GM18861 (cell line): ENCODE data around the gene ISG15.
"Not testable (repeated sequence)": the region's sequence is repeated elsewhere in the genome, so short reads cannot be mapped to it uniquely, and the experiment has no call there.

Source experiments
- ATAC-seq: cut with Tn5 transposase; IDR thresholded peaks from one replicate; pipeline ENCODE4 v1.9.1; 2021; ENCODE audit not compliant: unreplicated experiment

Gene ISG15

DNA sequence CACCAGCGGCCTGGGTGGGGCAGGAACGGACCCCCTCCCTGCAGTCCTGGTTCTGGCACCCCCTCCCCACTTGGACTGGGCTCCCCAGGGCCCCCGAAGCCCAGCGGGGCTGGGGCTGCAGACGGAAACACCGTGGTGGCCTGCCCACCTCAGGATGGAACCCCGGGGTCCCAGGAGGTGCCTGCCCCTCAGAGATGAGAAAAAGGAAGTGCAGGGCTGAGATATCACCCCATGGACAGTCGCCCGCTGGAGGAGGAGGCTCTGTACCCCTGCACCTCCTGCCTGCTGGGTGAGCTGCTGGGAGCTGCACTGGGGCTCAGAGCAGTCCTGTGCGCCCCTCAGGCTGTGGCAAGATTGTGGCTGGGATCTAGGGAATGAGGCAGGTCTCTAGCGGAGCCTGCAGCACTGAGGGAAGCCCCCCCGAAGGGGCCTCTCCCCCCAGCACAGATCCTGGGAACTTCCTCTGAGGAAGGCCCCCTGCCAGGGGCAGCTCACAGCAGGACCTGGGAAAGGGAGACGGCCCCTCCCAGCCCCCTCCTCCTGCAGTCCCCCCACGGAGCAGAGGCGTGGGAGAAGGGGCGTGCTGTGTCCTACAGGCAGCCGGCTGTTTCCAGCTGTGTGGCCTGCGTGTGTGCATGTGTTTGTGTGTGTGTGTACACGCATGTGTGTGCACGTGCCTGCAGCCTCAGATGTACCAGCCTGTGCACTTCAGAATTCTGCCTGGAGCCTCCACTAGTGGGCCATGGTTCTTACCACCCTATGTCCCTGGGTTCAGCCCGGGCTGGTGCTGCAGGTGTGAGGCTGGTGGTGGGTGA, 13.5 kb downstream of the ISG15 start:
- no peak for ATAC-seq

DNA sequence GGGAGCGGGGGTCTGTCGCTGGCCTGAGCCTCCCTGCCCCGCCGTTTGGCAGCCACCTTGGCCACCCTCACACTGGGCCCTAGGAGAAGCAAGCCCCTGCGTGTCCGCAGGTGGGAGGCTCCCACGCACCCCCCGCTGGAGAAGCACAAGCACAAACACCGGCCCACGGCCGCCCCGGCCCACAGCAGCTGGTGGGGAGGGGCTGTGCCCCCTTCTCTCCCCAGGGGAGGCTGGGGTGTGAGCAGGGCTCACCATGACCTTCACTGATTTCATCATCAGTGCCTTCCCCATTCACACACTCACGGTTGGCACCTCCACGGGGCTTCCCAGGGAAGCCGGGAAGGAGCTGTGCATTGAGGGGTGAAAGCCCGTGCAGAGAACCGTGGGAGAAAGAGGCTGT, 14.5 kb downstream of the ISG15 start:
- ATAC-seq, result no peak

DNA sequence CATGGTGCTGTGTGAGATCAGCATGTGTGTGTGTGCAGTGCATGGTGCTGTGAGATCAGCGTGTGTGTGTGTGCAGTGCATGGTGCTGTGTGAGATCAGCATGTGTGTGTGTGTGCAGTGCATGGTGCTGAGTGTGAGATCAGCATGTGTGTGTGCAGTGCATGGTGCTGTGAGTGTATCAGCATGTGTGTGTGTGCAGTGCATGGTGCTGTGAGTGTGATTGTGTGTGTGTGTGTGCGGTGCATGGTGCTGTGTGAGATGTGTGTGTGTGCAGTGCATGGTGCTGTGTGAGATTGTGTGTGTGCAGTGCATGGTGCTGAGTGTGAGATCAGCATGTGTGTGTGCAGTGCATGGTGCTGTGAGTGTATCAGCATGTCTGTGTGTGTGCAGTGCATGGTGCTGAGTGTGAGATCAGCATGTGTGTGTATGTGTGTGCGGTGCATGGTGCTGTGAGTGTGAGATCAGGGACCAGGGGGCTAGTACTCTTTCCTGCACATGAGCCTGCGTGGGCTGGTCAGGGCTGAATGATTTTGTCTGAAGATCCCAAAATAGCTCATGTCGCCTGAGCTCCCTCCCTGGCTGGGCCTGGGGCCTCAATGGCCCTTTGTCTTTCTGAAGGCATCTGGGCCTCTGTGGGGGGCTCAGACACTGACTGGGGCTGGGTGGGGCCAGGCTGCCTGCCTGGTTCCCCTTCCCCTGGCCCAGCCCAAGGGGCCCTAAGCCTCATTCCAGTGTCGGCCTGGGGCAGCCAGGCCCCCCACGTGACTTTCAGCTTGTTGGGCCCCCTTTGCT, 17.8 kb downstream of the ISG15 start:
- ATAC-seq, result not testable (repeated sequence)

DNA sequence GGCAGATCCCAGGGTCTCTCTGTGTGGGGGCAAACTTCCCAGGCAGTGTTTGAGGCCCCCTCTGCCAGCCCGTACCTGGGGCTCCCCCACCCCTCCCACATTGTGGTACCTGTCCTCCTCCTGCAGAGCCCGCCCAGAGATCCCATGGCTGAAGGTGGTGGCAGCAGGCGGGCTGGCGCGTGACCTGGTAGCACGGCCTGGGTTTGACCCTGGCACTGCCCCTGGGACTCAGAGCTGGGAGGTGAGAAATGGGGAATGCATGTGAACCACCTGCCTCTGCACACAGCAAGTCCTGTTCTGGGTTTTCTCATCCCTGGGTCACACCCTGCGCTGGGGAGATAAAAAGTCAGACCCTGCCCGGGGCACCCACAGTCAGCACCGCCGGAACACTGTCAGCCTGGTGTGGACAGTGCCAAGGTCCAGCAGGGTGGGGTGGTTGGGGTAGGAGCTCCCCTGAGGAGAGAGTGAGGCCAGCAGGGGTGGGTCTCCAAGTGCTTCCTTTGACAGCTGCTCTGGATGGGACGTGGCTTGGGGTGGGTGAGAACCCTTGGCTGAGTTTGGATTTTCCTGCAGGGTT, 18.4 kb downstream of the ISG15 start:
- no peak for ATAC-seq

DNA sequence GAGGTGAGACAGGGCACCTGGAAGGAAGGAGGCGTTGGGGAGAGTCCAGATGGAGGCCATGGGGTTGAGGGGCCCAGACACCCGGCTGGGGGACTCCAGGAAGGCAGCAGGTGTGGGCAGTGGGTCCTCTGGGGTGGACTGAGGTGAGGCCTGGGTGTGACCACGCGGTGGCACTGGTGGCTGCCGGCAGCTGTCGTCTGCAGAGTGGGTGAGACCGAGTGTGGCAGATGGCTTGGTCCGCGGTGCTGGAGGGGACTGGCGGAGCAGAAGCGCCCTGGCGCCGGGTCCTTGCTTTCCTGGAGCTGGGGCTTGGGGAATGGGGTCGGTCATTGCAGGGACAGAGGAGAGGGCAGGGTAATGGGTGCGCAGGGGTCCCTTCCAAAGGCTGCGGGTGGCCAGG, 19.1 kb downstream of the ISG15 start:
- no peak for ATAC-seq

DNA sequence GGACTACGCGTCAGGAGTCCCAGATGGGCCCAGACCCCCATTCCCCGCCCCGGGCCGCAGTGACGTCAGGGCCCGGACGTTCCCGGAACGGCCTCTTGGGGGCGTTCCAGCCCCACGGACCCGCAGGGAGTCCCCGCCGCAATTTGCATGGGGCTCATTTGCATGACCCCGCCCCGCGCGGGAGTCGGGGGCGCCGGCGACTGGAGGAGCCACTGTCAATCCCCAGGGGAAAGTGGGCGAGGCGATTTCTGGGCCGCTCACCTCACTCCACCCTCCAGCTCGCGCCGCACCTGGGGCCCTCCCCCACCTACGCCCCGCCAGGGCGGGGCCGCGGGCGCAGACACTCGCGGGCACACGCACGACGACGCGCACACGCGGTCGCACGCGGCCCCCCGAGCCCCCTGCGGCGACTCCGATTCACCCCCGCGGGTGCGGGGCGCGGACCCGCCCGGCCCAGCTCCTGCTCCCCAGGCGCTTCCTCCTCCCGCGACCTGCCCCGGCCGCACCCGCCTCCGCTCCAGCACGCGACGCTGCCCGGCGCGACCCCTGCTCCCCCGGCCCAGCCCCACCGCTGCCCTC, 19.8 kb downstream of the ISG15 start:
- ATAC-seq, result peak; percentile 81

DNA sequence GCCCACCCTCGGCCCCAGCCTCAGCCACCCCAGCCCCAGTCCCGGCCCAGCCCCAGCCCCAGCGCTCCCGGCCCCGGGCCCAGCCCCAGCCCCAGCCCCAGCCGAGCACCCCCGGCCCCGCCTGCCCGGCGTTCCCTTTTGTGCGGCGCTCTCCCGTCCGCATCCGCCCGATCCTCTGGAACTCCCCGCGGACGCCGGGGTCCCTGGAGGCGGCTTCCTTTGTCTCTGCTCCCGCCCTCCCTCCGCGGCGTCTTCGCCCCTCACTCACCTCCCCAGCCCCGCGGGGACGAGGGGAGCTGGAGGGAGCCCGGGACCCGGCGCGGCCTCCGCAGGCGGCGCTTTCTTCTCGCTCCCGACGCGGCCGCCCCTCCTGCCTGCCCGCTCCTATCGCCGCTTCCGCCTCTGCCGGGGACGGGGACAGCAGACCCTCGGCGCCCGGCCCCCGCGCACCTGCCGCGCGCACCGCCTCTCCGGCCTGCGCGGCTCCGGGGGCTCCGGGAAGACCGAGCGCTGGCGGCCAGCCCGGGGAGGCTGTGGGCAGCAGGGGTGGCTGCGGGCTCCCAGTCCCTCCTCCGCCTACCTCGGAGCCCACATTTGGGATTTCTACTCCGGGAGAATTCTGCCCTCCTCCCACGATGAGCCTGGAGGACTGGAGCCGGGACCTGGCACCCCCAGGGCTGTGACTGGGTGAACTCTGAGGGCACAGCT, 20.6 kb downstream of the ISG15 start:
- ATAC-seq, result no peak

DNA sequence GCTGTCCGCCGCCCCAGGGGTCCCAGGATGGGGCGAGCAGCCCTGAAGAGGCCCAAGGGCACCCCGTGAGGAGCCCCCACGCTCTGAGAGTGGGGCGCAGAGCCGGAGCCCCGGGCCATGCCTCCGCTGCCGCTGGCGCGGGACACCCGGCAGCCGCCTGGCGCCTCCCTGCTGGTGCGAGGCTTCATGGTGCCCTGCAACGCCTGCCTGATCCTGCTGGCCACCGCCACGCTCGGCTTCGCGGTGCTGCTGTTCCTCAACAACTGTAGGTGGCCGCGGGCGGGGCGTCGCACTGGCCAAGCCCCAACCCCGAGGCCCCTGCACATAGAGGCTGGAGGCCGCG, 21.1 kb downstream of the ISG15 start:
- no peak for ATAC-seq

DNA sequence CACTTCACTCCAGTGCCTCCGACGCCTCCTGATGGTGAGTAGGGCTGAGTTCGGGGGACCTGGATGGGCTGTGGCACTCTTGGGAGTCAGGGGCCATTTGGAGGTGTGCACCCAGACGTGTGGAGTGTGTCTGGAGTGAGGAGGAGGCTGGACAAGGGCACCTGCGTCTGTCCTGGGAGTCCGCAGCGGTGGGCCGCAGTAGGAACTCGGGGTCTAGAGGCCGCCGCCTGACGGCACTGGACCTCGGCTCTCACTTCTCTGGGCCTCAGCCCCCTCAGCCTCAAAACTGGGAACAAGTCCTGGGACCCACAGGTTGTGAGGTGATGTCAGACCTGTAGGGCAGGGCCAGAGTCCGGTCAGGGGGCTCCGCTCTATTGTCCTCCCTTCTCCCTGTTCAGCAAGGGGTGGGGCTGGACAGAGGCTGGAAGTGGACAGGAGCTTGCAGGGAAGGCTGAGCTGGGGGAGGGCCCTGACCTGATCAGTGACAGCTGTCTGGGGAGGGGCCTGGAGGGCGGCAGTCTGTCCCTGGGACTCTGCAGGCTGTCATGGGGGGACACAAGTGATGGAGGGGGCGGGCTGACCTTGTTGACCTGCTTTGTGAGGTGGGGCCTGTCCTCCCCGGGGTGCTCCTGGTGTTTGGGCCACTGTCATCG, 22.1 kb downstream of the ISG15 start:
- ATAC-seq, result no peak

DNA sequence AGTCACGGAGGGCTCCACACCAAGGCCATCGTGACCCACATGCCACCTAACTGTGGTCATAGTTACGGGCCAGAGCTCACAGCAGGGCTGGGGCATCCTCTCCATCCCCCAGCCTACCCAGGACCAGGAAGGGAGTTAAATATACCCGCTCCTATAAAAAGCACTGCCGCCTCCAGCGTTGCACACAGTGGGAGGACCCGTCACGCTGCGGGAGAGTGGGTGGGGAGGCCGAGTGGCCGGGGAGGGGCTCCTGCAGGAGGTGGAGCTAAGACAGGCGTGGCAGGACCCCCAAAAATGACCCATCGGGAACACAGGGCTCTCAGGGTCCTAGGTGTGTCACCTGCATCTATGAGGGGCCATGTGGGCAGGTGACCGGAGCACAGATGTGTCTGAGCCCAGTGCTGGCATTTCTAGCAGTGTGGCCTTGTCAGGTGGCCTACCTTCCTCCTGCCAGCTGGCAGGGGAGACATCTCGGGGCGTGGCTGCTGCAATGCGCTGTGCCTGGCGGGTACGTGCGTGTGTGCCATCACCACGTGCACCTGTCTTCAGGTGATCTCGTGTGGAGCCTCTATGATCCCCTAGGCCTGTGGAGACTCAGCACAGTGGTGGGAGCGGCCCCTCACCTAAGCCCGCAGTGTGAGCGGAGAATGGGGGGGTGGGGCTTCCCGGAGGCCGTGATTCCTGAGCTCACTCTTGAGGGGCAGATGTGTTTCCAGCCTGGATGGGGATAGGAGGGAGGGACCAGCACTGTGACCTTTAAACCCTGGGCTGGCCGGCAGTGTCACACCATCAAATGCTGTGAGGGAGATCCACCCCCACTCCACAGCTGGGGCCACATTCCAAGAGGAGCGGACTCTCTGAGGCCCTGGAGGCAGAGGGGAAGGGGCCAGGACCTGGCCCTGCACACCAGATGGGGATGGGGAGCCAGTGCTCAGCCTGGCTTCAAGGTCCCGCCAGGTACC, 24.4 kb downstream of the ISG15 start:
- no peak for ATAC-seq

DNA sequence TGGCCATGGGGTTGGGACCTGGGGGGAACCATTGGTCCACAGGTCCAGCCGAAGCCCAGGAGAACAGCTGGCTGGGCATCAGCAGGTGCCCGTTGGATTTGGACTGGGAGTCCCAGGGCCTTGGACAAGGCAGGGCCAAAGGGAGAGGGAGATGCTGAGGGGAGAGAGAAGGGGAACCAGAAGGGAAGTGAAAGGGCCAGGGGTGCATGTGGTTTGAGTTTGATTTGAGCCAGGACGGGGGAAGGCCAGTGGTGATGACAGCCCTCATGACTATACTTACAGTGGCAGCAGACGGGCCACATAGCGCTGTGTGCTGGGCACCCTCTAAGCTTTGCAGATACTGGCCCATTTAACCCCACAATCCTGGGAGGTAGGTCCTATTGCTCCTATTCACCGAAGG, 25.4 kb downstream of the ISG15 start:
- ATAC-seq, result no peak

DNA sequence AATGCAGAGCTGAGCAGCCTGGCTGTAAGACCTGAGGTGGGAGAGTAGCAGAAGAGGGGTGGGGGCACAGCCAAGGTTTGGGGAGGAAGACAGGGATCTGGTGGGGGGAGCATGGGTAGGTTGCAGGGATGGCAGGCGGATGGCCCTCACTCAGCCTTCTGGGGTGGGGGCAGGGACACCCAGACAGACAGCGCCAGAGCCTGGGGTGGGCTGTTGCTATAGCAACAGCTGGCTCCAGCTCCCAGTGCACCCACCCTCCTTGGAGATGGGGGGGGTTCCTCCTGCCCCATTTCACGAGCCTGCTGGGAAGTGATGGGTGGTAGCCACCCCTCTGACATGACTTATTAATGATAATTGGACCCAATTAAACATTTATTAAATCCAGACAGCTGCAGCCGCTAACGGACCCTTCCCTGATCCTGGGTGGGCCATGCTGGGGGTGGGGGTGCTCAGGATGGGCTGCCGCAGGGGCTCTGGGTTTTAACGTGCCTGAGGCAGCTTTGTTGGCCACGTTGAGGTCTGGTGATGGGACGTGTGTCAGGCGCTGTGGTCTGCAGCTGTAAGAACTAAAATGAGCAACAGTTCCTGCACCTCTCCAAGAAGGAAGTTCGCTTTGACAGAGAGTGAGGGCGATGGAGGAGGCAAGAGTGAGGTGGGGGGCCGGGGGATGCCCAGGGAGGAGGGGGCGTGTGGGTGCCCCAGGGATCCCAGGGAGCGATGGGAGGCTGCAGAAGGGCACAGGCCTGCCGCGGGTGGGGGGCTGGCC, 26.0 kb downstream of the ISG15 start:
- ATAC-seq, result no peak

DNA sequence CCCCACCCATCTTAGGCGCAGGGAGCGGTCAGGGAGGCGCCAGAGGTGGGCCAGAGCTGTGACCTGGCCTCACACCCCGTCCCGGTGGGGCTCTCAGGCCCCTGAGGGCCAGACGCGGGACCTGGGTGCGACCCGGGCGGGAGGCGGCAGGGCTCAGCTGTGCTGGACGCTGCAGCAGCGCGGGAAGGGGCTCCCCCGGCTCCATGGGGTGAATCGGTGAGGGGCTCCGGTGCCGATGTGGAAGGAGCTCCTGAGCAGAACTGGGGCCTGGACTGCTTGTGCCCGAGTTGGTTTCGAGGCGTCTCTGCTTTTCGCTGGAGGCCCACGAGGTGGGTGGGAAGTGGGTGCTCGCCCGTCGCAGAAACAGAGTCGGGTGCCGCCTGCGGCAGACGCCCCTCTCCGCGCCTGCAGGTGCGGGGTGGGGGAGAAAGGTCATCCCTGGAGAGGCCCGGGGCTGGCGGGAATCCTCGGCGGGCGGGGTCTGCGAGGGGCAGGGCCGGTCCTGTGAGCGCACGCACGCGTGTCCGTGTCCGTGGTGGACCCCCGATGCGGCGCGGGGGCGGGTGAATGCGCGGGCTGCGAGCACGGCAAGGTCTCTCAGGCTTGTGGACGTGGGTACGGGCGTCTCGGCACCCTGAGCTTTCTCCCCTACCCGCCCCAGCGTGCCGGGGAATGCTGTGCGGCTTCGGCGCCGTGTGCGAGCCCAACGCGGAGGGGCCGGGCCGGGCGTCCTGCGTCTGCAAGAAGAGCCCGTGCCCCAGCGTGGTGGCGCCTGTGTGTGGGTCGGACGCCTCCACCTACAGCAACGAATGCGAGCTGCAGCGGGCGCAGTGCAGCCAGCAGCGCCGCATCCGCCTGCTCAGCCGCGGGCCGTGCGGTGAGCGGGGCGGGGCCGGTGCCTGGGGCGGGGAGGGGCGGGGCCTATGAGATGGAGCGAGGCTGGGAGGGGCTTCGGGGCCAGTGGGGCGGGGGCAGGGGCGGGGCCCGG, 27.0 kb downstream of the ISG15 start:
- peak; percentile 39 for ATAC-seq

DNA sequence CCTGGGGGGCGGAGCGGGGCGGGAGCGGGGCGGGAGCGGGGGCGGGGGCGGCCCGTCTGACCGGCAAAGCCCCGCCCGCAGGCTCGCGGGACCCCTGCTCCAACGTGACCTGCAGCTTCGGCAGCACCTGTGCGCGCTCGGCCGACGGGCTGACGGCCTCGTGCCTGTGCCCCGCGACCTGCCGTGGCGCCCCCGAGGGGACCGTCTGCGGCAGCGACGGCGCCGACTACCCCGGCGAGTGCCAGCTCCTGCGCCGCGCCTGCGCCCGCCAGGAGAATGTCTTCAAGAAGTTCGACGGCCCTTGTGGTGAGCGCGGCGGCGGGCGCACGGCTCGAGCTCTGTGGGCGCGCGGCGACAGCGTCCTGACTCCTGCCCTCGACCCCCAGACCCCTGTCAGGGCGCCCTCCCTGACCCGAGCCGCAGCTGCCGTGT, 27.8 kb downstream of the ISG15 start:
- no peak for ATAC-seq

DNA sequence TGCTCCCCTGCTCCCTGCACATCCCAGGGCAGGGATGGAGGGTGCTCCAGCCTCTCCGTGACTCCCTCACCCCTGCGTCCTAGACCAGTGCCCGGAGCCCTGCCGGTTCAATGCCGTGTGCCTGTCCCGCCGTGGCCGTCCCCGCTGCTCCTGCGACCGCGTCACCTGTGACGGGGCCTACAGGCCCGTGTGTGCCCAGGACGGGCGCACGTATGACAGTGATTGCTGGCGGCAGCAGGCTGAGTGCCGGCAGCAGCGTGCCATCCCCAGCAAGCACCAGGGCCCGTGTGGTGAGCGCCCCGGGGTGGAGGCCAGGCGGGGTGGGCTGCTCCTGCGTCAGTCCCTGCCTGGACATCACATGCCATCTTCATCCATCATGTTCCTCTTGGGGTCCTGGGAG, 28.6 kb downstream of the ISG15 start:
- ATAC-seq, result no peak

DNA sequence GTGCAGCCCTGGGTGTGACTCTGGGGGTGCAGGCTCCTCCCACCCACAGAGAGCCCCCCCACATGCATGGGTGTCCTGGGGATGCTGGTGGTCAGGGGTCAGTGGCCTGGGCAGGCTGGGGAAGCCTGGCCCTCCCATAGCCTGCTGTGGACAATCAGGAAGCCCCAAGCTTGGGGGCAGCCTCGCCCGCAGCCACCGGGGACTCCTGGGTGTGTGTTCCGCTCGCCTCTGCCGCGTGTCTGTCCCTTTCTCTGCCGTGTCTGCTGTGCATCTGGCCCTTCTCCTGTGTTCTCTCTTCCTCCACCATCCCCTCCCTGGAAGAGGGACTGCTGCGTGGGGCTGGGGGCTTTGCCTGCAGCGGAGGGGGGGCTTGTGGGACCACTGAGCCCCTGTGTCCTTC, 29.5 kb downstream of the ISG15 start:
- no peak for ATAC-seq

DNA sequence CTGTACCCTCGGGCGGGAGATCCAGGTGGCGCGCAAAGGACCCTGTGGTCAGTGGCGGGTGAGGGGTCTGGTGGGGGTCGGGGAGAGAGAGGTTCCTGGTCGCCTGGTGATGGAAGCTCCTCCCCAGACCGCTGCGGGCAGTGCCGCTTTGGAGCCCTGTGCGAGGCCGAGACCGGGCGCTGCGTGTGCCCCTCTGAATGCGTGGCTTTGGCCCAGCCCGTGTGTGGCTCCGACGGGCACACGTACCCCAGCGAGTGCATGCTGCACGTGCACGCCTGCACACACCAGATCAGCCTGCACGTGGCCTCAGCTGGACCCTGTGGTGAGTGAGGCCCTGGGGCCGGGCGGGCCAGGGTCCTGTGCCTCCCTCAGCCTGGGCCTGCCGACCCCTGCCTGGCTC, 30.1 kb downstream of the ISG15 start:
- no peak for ATAC-seq

DNA sequence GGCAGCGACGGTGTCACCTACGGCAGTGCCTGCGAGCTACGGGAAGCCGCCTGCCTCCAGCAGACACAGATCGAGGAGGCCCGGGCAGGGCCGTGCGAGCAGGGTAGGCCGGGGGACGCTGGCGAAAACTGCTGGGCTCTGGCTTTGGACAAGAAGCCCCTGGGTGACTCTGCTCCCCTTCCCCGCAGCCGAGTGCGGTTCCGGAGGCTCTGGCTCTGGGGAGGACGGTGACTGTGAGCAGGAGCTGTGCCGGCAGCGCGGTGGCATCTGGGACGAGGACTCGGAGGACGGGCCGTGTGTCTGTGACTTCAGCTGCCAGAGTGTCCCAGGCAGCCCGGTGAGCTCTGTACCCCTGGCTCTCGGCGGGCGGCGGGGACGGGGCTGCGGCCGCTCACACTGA, 30.6 kb downstream of the ISG15 start:
- no peak for ATAC-seq
